IPS DF 6.9 (cell line): ENCODE results near the gene PIGZ.

ENCODE experiments used
- DNase-seq: peaks from one replicate; pipeline ENCODE4 v3.0.0-alpha.2; 2013; ENCODE audit warnings: low read depth, low spot score
- H3K27ac ChIP-seq: one replicate; pipeline ENCODE4 v1.5.1; 2013; ENCODE audit warnings: low read length, control low read depth
- H3K27me3 ChIP-seq: 2 replicates; pipeline ENCODE4 v1.6.1; 2013; ENCODE audit warnings: mild to moderate bottlenecking, low read length; ENCODE audit not compliant: control insufficient read depth, insufficient read depth
- H3K36me3 ChIP-seq: 2 replicates; pipeline ENCODE4 v1.6.1; 2013; ENCODE audit warnings: low read length; ENCODE audit not compliant: control insufficient read depth, insufficient read depth
- H3K4me1 ChIP-seq: 2 replicates; pipeline ENCODE4 v1.6.1; 2013; ENCODE audit warnings: low read length; ENCODE audit not compliant: control insufficient read depth, insufficient read depth
- H3K4me3 ChIP-seq: 2 replicates; pipeline ENCODE4 v1.5.1; 2013; ENCODE audit warnings: mild to moderate bottlenecking, low read length
- H3K9me3 ChIP-seq: 2 replicates; pipeline ENCODE4 v1.6.1; 2013; ENCODE audit warnings: low read length, inconsistent platforms; ENCODE audit not compliant: control insufficient read depth, insufficient read depth
- WGBS: extraction: QIAGEN DNeasy Blood & Tissue Kit; methylation state at CpG from one replicate; pipeline ENCODE4 v1.1.7; 2013; ENCODE audit warnings: mixed read lengths, missing lambda C conversion rate; ENCODE audit not compliant: insufficient read length, insufficient coverage; 5-methylcytosine and 5-hydroxymethylcytosine counted together

Gene PIGZ

DNA sequence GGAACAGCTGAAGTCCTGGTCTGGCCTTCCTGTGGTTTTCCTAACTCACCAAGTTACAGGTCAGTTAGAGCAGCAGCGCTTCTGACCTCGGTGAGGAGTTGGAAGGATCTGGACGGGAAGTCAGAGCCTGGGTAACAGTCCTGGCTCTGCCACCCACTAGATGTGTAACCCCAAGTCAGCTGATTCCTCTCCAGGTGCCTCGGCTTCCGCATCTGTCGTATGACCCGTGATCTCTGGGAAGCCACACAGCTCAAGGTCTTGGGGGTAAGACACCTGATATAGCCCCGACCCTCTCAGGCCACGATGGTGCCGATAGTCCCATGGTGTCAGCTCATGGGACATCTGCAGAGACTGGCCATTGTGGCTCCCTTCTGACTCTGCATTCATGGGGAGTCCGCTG lies 8.3 kb upstream of the PIGZ start:
- no CpG with 5 or more reads among the region's 11 CpGs for WGBS
- Histone ChIP-seq H3K4me3 (no peak overlapping the region), H3K4me1 (peaks cover 1% of the 10 kb centered on the region; the same call in 1 of the 2 replicates), H3K27ac (no peak overlapping the region), H3K27me3 (no peaks in the 10 kb centered on the region), H3K9me3 (no peaks in the 10 kb centered on the region), H3K36me3 (no peaks in the 10 kb centered on the region)
- no peak for DNase-seq

- no peak overlapping the region for H3K27ac ChIP-seq
- no peaks in the 10 kb centered on the region for H3K36me3 ChIP-seq
- peaks cover 10% of the 10 kb centered on the region; the same call in 1 of the 2 replicates for H3K27me3 ChIP-seq
- H3K4me3 ChIP-seq = no peak overlapping the region
- H3K9me3 ChIP-seq = no peaks in the 10 kb centered on the region
- no CpG with 5 or more reads among the region's 4 CpGs for WGBS
- H3K4me1 ChIP-seq = peaks cover 1% of the 10 kb centered on the region; the same call in 1 of the 2 replicates
- no peak for DNase-seq
Measured at GRCh38 chr3:196975349-196975748, 6.7 kb upstream of the PIGZ start.

DNA sequence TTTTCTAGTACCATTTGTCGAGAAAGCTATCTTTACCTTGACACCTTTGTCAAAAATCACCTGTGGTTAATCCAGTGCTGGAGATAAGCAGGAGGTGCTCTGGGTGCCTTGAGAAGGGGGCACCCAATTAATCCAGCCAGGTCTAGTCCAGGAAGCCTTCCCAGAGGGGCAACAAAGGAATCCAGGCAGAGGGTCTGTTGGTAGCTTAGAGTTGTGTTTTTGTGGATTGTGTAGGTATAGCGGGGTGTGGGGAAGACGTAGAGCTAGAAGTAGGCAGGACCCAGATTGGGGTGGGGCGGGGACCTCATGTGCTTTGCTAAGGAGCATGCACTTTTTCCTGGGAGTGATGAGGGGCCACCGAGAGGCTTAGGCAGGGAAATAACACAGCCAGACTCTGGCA lies 6.0 kb upstream of the PIGZ start:
- Histone ChIP-seq H3K27me3 (peaks cover 16% of the 10 kb centered on the region; the same call in 1 of the 2 replicates), H3K4me3 (no peak overlapping the region), H3K27ac (no peak overlapping the region), H3K4me1 (peaks cover 1% of the 10 kb centered on the region; the same call in 1 of the 2 replicates), H3K9me3 (no peaks in the 10 kb centered on the region), H3K36me3 (no peaks in the 10 kb centered on the region)
- DNase-seq = no peak
- no CpG with 5 or more reads among the region's 5 CpGs for WGBS

GRCh38 chr3:196971094-196971698 lies 2.6 kb upstream of the PIGZ start:
- Histone ChIP-seq H3K27me3 (peaks cover 48% of the 10 kb centered on the region), H3K9me3 (no peaks in the 10 kb centered on the region), H3K4me1 (0 out of 2 replicates have a peak, but pooled peaks cover 1% of the 10 kb centered on the region), H3K4me3 (no peak overlapping the region), H3K36me3 (no peaks in the 10 kb centered on the region; the same call in 1 of the 2 replicates), H3K27ac (no peak overlapping the region)
- DNase-seq = no peak
- WGBS = no CpG with 5 or more reads among the region's 7 CpGs

GRCh38 chr3:196970547-196971093 lies 2.0 kb upstream of the PIGZ start:
- no peak overlapping the region for H3K27ac ChIP-seq
- no CpG with 5 or more reads among the region's 15 CpGs for WGBS
- no peaks in the 10 kb centered on the region; the same call in 1 of the 2 replicates for H3K36me3 ChIP-seq
- H3K27me3 ChIP-seq = peaks cover 54% of the 10 kb centered on the region
- H3K4me1 ChIP-seq = 0 out of 2 replicates have a peak, but pooled peaks cover 1% of the 10 kb centered on the region
- no peaks in the 10 kb centered on the region for H3K9me3 ChIP-seq
- no peak for DNase-seq
- H3K4me3 ChIP-seq = no peak overlapping the region

GRCh38 chr3:196969660-196970546 lies 1.3 kb upstream of the PIGZ start:
- no peak overlapping the region for H3K27ac ChIP-seq
- no peak for DNase-seq

GRCh38 chr3:196969134-196969659 lies 564 bp upstream of the PIGZ start:
- Histone ChIP-seq H3K9me3 (no peaks in the 10 kb centered on the region), H3K27ac (no peak overlapping the region), H3K36me3 (no peaks in the 10 kb centered on the region; the same call in 1 of the 2 replicates), H3K4me3 (peak overlapping the region; percentile 65; the same call in 1 of the 2 replicates), H3K4me1 (0 out of 2 replicates have a peak, but pooled peaks cover 1% of the 10 kb centered on the region), H3K27me3 (peaks cover 63% of the 10 kb centered on the region)
- WGBS = no CpG with 5 or more reads among the region's 72 CpGs
- no peak for DNase-seq

More at GRCh38 chr3:196969660-196970546, 1.3 kb upstream of the PIGZ start:
- Histone ChIP-seq H3K9me3 (no peaks in the 10 kb centered on the region), H3K4me3 (peak overlapping the region; percentile 65; the same call in 1 of the 2 replicates), H3K4me1 (0 out of 2 replicates have a peak, but pooled peaks cover 1% of the 10 kb centered on the region), H3K27me3 (peaks cover 60% of the 10 kb centered on the region), H3K36me3 (no peaks in the 10 kb centered on the region; the same call in 1 of the 2 replicates)
- no CpG with 5 or more reads among the region's 100 CpGs for WGBS

DNA sequence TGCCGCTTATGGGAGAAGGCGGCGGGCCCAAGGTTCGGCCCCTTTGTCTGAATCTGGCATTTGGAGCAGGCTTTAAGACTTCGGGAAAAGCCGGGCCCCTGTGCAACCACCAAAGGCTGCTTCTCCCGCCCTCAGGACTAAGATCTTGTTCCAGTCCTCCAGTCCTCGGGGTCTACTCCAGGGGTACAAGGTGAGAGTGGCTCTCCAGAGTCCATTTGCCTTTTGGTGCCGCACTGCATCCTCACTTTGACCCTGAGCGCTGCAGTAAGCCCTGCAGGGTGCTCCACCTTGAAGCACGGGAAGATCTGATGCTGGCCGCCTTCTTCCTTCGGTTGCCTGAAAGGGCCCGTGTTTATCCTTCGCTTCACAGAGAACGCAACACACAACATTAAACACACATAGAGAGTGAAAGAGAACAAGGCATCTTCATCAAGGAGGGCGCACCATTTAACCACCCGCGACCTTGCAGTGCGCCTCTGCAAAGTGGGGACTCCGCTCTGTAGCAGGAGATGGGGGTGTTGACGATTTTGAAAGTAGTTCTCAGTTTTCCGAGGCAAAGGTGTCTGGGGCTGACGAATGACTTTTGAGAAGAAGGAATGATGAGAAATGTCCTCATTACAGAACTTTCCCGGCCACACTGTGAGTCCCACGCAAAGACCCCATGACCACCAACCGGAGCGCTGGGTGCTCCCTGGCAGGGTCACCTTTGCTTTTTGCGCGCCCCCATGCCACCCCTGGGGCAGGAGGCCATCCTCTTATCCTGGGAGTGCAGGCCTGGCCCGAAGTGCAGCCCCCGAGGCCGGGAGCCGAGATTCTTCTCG lies 1.0 kb downstream of the PIGZ start:
- peaks cover 63% of the 10 kb centered on the region for H3K27me3 ChIP-seq
- no peak for DNase-seq
- no peaks in the 10 kb centered on the region for H3K9me3 ChIP-seq
- whole genome bisulfite sequencing = no CpG with 5 or more reads among the region's 35 CpGs
- peak overlapping the region; percentile 65; the same call in 1 of the 2 replicates for H3K4me3 ChIP-seq
- H3K36me3 ChIP-seq = no peaks in the 10 kb centered on the region; the same call in 1 of the 2 replicates
- no peak overlapping the region for H3K27ac ChIP-seq
- 0 out of 2 replicates have a peak, but pooled peaks cover 1% of the 10 kb centered on the region for H3K4me1 ChIP-seq

DNA sequence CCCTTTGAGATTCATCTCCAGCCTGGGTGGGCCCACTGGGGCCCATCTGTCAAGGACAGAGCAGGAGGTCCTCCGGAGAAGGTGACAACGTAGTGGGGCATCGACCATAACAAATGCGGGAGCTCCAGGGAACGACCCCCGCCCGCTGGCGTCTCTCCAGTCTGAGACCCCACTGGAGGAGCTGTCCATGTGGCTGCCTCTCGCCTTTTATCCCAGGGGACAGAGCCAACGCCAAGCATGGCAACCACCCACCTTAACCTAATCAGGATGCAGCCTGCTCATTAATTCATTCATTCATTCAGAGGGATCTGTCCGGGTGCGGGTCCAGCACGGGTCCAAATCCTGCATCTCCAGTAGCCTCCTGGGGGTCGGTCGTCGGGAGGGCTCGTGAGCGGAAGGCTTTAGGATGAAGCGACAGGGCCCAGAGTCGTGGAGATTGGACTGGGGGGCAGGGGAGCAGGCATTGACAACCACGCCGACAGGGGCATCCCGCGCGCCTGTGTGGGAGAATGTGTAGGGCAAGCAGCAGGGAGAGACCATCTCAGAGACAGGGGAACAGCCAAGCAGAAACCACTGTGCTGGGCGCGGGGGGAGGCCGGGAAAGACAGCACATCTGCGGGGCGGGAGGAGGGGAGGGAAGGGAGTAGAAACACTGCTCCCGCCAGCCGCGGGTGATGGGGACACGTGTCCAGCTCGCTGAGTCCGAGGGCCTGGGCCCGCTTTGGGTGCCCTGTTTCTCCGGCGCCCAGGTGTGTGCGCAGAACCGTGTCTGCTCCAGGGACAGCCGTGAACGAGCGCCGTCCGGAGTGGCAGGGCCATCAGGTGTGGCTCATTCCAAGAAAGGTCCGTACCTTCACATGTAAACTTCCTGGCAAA lies 1.9 kb downstream of the PIGZ start:
- H3K36me3 ChIP-seq = no peaks in the 10 kb centered on the region; the same call in 1 of the 2 replicates
- H3K4me1 ChIP-seq = 0 out of 2 replicates have a peak, but pooled peaks cover 1% of the 10 kb centered on the region
- WGBS = no CpG with 5 or more reads among the region's 47 CpGs
- no peak for DNase-seq
- H3K27me3 ChIP-seq = peaks cover 63% of the 10 kb centered on the region
- H3K9me3 ChIP-seq = no peaks in the 10 kb centered on the region
- no peak overlapping the region for H3K27ac ChIP-seq
- peak overlapping the region; percentile 14; the same call in 1 of the 2 replicates for H3K4me3 ChIP-seq
